Measurements from ENCODE around the gene TBC1D5. TPM values are rescaled to one million over a fixed set of nuclear protein-coding genes. Genes with fewer than 3 reads are reported as not detected.

Gene TBC1D5
- total and polyA plus RNA-seq, 2 of the 8 experiments (the other 6 are each of a cell fraction or from before 2014, with no cell fraction given): 11.0 to 22.9 TPM

DNA sequence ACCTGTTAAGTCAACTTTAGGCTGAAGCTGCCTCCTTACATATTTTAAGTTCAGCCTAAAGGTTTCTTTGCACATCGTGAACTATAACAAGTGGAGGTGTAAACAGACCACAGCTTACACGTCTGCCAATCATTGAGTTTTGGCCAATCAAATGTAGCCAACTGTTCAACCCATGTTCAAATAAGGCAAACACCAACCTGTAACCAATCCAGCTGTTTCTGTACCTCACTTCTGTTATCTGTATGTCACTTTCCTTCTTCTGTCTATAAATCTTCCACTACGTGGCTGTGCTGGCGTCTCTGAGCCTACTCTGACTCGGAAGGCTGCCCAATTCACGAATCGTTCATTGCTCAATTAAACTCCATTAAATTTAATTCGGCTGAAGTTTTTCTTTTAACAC lies 356.0 kb downstream of the TBC1D5 start:
- POLR2A ChIA-PET (ENCODE audit: partially characterized antibody): no interaction called here
- TF ChIP-seq, protein P1, sequence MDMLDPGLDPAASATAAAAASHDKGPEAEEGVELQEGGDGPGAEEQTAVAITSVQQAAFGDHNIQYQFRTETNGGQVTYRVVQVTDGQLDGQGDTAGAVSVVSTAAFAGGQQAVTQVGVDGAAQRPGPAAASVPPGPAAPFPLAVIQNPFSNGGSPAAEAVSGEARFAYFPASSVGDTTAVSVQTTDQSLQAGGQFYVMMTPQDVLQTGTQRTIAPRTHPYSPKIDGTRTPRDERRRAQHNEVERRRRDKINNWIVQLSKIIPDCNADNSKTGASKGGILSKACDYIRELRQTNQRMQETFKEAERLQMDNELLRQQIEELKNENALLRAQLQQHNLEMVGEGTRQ (IDR thresholded peaks at IDR 0.05; ENCODE audit: low read length): no peak
- TF ChIP-seq, protein P2, sequence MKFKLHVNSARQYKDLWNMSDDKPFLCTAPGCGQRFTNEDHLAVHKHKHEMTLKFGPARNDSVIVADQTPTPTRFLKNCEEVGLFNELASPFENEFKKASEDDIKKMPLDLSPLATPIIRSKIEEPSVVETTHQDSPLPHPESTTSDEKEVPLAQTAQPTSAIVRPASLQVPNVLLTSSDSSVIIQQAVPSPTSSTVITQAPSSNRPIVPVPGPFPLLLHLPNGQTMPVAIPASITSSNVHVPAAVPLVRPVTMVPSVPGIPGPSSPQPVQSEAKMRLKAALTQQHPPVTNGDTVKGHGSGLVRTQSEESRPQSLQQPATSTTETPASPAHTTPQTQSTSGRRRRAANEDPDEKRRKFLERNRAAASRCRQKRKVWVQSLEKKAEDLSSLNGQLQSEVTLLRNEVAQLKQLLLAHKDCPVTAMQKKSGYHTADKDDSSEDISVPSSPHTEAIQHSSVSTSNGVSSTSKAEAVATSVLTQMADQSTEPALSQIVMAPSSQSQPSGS (IDR thresholded peaks at IDR 0.05; ENCODE audit: low read length): no peak
- TF ChIP-seq POU5F1 (IDR thresholded peaks at IDR 0.05; ENCODE audit: low read depth, low read length) (no peak), SIRT6 (IDR thresholded peaks at IDR 0.05; ENCODE audit: low read length) (no peak), POLR2A (IDR thresholded peaks at IDR 0.05; ENCODE audit: control extremely low read depth in 1 of 2, low read depth in 2 of 2, low read length in 2 of 2) (no peak), SIN3A (conservative IDR thresholded peaks at IDR 0.05 in 1 of 2, IDR thresholded peaks at IDR 0.05 in 1 of 2; ENCODE audit: low read depth in 1 of 2, low read length in 2 of 2) (no peak), TAF1 (IDR thresholded peaks at IDR 0.05; ENCODE audit: low read depth, low read length) (no peak), RAD21 (IDR thresholded peaks at IDR 0.05 in 1 of 2, conservative IDR thresholded peaks at IDR 0.05 in 1 of 2; ENCODE audit: low read depth in 2 of 2, low read length in 2 of 2) (no peak), KDM5A (IDR thresholded peaks at IDR 0.05; ENCODE audit: low read length) (no peak), TEAD4 (IDR thresholded peaks at IDR 0.05; ENCODE audit: low read depth, low read length) (no peak), CHD1 (IDR thresholded peaks at IDR 0.05; ENCODE audit: low read depth, low read length) (no peak), HDAC6 (IDR thresholded peaks at IDR 0.05; ENCODE audit: low read depth, low read length) (no peak)

More for the DNA sequence above, 356.0 kb downstream of the TBC1D5 start:
- no peak overlapping the region for H2BK20ac ChIP-seq (ENCODE audit: low read length)
- no peak overlapping the region for H2AK5ac ChIP-seq (ENCODE audit: low read depth, low read length)
- H3K27ac ChIP-seq (ENCODE audit: low read depth, low read length): no peak overlapping the region
- FAIRE-seq (peak; percentile 7), DNase-seq (ENCODE audit: low read depth in 1 of 2, low spot score in 2 of 2) (no peak)
- CTCF ChIA-PET (ENCODE audit: partially characterized antibody): interaction anchor here (1.3 kb wide), 1 partner anchor 11 kb away, joined by 4 read pairs; no protein-coding TSS in a partner anchor
- H3K23me2 ChIP-seq (ENCODE audit: low read depth, low read length): no peaks in the 10 kb centered on the region
- no peaks in the 10 kb centered on the region for H3K79me1 ChIP-seq (ENCODE audit: low read depth, low read length)
- no peak overlapping the region for H3K4ac ChIP-seq (replicated peaks; ENCODE audit: insufficient read length, low read depth, low read length)
- no peaks in the 10 kb centered on the region for H3K36me3 ChIP-seq (ENCODE audit: control insufficient read depth in 2 of 4, insufficient read depth in 4 of 4, low read length in 3 of 4)
- no peak overlapping the region for H4K8ac ChIP-seq (ENCODE audit: extremely low read depth, insufficient read depth, low read length)
- no peaks in the 10 kb centered on the region for H3K79me2 ChIP-seq (ENCODE audit: control insufficient read depth in 1 of 2, insufficient read depth in 2 of 2, low read length in 2 of 2)
- H3K56ac ChIP-seq (replicated peaks; ENCODE audit: insufficient read length, low read depth, low read length): no peak overlapping the region
- WGBS, 2 experiments (ENCODE audit: extremely low coverage in 1 of 2, insufficient coverage in 1 of 2, insufficient read length in 1 of 2, insufficient replicate concordance in 2 of 2, low coverage in 1 of 2, low lambda C conversion rate in 2 of 2, missing lambda C conversion rate in 1 of 2): 91% methylated on average over 8 of the region's 8 CpGs; no CpG with 5 or more reads in 1 of the 2 experiments
- H3K18ac ChIP-seq (ENCODE audit: extremely low read depth, low read length): no peak overlapping the region
- H4K20me1 ChIP-seq (replicated peaks in 1 of 2; ENCODE audit: control insufficient read depth in 1 of 2, insufficient read depth in 2 of 2, low read length in 2 of 2): no peaks in the 10 kb centered on the region
- H2AFZ ChIP-seq (ENCODE audit: low read length): no peak overlapping the region
- no peak overlapping the region for H3K4me2 ChIP-seq (ENCODE audit: insufficient read depth in 1 of 2, low read depth in 2 of 2, low read length in 2 of 2)
- H2BK5ac ChIP-seq (ENCODE audit: low read depth, low read length): no peak overlapping the region
- H3K14ac ChIP-seq (ENCODE audit: insufficient read length): no peak overlapping the region
- H2BK15ac ChIP-seq (ENCODE audit: low read length): no peak overlapping the region
- H3K4me3 ChIP-seq (ENCODE audit: extremely low read depth in 1 of 4, insufficient read depth in 2 of 4, low read depth in 3 of 4, low read length in 4 of 4): no peak overlapping the region
- H3K27me3 ChIP-seq (replicated peaks in 1 of 4; ENCODE audit: control insufficient read depth in 3 of 4, extremely low read depth in 1 of 4, insufficient read depth in 3 of 4, low read length in 3 of 4): no peaks in the 10 kb centered on the region
- no peak overlapping the region for H3K23ac ChIP-seq (ENCODE audit: insufficient read length)
- H4K91ac ChIP-seq (replicated peaks; ENCODE audit: insufficient read length, low read length): no peak overlapping the region
- no peaks in the 10 kb centered on the region for H3K4me1 ChIP-seq (replicated peaks in 1 of 4; ENCODE audit: control insufficient read depth in 3 of 4, insufficient read depth in 4 of 4, low read length in 3 of 4)
- H2BK12ac ChIP-seq (ENCODE audit: low read depth, low read length): no peak overlapping the region
- no peak overlapping the region for H2BK120ac ChIP-seq (replicated peaks; ENCODE audit: low read depth, low read length)
- H3K9ac ChIP-seq (replicated peaks in 1 of 4; ENCODE audit: extremely low read depth in 1 of 4, low read depth in 3 of 4, low read length in 3 of 4): no peak overlapping the region
- H4K5ac ChIP-seq (ENCODE audit: insufficient read length, low read depth, low read length): no peak overlapping the region
- H3K9me3 ChIP-seq (ENCODE audit: insufficient read depth in 2 of 2, low read depth in 1 of 2, low read length in 1 of 2): no peaks in the 10 kb centered on the region
